ENCODE data around the gene ATP8B4.
"Not testable (repeated sequence)": the region's sequence is repeated elsewhere in the genome, so short reads cannot be mapped to it uniquely, and the experiment has no call there.

ATP8B4 gene, protein sequence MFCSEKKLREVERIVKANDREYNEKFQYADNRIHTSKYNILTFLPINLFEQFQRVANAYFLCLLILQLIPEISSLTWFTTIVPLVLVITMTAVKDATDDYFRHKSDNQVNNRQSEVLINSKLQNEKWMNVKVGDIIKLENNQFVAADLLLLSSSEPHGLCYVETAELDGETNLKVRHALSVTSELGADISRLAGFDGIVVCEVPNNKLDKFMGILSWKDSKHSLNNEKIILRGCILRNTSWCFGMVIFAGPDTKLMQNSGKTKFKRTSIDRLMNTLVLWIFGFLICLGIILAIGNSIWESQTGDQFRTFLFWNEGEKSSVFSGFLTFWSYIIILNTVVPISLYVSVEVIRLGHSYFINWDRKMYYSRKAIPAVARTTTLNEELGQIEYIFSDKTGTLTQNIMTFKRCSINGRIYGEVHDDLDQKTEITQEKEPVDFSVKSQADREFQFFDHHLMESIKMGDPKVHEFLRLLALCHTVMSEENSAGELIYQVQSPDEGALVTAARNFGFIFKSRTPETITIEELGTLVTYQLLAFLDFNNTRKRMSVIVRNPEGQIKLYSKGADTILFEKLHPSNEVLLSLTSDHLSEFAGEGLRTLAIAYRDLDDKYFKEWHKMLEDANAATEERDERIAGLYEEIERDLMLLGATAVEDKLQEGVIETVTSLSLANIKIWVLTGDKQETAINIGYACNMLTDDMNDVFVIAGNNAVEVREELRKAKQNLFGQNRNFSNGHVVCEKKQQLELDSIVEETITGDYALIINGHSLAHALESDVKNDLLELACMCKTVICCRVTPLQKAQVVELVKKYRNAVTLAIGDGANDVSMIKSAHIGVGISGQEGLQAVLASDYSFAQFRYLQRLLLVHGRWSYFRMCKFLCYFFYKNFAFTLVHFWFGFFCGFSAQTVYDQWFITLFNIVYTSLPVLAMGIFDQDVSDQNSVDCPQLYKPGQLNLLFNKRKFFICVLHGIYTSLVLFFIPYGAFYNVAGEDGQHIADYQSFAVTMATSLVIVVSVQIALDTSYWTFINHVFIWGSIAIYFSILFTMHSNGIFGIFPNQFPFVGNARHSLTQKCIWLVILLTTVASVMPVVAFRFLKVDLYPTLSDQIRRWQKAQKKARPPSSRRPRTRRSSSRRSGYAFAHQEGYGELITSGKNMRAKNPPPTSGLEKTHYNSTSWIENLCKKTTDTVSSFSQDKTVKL

DNA sequence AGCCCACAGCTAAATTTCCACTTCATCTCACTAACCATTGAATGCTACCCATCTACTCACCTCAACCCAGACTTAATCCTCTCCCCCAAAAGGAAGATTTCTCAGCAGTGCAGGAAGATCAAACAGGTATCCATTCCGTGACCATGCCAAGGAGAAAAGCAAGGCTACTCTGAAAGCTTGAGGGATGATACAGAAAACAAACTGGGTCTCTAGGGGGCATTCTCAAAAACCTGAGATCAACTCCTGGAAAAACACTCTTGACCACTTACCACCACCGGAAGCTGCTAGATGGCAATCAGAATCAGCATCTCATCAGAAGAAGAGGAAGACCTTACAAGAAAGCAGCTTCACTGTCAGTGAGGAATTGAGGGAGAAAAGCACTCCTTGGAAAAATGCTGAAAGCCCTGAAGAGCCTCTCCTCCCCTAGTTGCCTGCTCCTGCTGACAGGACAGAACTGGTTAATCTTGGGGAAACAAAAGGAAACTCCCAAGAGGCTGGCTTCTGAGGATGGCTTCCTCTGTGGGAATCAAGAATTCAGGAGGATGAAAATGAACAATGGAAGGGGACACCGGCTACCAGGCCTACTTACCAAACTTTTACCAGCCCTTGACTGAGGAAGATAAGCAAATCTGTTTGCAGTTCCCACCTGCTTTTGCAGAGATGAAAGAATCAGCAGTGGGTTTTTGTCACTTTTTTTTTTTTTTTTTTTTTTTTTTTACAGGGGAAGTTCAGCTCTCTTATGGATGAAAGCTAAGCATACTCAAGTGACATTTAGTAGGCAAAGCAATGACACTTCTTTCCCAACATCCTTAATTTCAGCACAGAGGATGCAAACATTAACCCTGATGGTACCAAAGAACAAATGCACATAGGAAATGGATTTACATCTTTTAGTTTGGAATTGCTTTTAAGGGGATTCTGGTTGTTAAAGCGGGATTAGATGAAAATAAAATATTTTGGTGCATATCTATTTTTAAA lies at the start of gene ATP8B4:
Gene ATP8B4, minus strand, starts transcription at position 171 of the 978 bp plus-strand sequence. CDS start 12,267 bp downstream, outside the sequence.
- DNase-seq: no peak

- DNase-seq: no peak
Observed at GRCh38 chr15:50168379-50168778, 49.3 kb upstream of the ATP8B4 start.

- no peak for DNase-seq
Observed at GRCh38 chr15:50167110-50167509, 48.1 kb upstream of the ATP8B4 start.

- DNase-seq: no peak
Observed at GRCh38 chr15:50166216-50166615, 47.2 kb upstream of the ATP8B4 start.

DNA sequence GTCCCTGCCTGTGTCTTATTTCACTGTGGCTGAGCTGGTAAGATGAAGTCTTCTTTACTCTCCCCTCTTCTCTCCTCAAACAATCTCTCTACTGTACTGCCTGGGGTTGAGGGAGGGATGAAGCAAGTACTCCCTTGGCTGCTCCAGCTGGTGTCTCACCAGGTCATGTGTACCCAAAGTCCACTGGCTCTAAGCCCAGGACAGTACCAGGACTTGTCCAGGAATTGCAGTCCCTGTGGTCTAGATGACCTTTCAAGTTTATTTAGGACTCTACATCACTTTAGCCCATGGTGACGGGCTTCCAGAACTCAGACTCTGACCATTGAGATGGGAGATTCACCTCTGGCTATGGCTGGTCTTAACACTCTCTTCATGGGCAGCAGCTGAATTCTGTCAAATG lies 45.4 kb upstream of the ATP8B4 start:
- no peak for DNase-seq

GRCh38 chr15:50163719-50164410 lies 44.8 kb upstream of the ATP8B4 start:
- DNase-seq: no peak

- no peak for DNase-seq
Observed at GRCh38 chr15:50162969-50163718, 44.1 kb upstream of the ATP8B4 start.

- DNase-seq: not testable (repeated sequence)
Observed at GRCh38 chr15:50158236-50158635, 39.2 kb upstream of the ATP8B4 start.

DNA sequence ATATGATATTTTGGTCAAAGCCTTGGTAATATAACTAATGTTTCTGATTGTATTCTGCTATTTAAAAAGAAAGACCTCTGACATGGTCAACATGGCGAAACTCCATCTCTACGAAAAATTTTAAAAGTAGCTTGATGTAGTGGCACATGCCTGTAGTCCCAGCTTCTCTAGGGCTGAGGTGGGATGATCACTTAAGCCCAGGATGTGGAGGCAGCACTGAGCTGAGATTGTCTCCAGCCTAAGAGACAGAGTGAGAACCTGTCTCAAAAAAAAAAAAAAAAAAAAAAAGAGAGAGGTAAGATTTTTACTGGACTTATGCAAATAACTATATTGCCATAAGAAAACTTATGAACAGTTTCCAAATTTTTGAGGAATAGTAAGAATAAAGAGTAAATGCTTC lies 32.4 kb upstream of the ATP8B4 start:
- no peak for DNase-seq

DNA sequence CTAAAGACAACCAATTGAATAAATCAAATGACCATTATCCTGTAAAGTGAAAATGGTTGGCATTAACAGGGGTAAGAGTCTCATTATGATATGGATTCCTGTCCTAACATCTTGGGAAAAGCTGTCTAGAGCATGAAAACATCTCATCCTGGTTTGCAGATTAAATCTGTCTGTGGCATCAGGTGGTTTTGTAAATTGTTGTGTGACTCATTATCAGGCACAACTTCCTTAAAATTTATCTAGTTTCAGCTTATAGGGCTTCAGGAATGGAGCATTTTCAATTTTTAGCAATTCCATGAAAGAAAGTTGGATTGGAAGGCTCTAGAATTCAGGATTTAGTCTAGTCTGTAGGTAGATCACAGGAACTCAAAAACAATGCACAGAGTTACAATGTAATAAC lies 31.8 kb upstream of the ATP8B4 start:
- no peak for DNase-seq

- no peak for DNase-seq
Observed at GRCh38 chr15:50150349-50150748, 31.3 kb upstream of the ATP8B4 start.

DNA sequence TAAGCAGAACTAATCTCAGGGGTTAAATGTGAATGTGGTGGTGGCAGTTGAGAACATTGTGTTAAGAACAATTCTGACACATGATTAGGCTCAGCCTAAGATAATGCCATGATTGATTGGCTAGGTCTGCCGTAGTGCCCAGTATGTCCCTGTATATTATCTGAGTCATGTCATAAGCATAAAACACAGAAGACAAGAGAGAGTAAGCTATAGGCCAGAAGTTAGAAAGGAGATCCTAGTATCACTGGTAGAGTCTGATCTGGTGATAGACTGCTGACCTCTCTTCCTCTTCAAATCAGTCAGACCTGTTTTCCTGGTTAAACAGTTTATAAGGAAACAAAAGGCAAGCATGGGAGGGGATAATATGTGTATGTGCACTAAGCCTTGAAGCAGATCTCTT lies 30.1 kb upstream of the ATP8B4 start:
- DNase-seq: no peak

DNA sequence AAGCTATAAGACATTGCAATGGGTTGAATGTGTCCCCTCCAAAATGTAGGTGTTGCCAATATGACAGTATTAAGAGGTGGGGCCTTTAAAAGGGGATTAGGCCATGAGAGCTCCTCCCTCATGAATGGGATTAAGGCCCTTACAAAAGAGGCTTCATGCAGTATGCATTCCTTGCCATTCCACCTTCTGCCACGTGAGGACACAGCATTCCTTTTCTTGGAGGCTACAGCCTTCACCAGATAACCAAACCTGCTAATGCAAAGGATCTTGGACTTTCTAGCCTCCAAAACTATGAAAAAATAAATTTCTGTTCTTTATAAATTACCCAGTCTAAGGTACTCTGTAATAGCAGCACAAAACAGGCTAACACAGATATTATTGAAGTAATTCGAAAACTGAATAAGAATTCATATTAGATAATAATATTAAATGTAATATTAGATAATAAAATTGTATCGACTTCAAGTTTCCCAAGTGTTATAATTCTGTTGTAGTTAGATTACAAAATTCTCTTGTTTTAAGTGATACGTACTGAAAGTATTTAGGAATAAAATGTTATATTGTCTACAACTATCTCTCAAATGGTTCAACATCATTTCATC lies 29.4 kb upstream of the ATP8B4 start:
- DNase-seq: no peak

DNA sequence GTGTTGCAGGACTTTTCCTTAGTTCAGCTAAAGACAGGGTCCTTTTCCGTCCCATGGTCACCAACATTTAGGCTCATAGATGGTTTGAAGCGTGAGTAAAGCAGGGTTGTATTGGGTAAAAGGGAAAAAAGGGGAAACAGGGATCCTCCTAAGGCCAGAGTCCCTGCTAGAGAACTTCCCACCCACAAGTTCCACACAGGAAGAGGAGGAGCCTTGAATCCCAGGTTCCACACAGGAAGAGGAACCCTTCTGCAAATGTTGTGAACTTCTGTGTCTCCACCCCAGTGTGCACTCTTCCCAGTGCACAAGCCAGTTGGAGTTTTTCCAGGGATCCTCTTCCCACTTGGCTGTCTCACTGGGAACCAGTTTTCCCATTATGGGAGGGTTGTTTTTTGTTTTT lies 27.6 kb upstream of the ATP8B4 start:
- DNase-seq: no peak

DNA sequence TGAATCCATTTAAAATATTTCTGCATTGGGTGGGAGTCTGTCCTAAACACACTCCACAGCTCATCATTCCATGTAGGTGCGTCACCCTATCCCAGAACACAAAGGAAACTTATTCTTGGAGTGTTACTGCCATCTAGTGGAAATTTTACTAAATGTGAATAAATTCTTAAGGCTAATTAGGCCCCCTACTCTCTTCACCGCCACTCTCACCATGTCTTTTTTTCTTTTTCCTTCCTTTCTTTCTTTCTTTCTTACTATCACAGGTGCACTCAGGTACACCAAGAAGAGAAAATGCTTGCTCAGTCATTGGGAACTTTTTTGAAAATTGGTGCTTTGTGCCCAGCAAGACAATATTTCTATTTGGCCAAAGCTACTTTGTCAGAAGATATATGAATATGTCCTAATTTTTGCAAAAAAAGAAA lies 26.4 kb upstream of the ATP8B4 start:
- DNase-seq: no peak

DNA sequence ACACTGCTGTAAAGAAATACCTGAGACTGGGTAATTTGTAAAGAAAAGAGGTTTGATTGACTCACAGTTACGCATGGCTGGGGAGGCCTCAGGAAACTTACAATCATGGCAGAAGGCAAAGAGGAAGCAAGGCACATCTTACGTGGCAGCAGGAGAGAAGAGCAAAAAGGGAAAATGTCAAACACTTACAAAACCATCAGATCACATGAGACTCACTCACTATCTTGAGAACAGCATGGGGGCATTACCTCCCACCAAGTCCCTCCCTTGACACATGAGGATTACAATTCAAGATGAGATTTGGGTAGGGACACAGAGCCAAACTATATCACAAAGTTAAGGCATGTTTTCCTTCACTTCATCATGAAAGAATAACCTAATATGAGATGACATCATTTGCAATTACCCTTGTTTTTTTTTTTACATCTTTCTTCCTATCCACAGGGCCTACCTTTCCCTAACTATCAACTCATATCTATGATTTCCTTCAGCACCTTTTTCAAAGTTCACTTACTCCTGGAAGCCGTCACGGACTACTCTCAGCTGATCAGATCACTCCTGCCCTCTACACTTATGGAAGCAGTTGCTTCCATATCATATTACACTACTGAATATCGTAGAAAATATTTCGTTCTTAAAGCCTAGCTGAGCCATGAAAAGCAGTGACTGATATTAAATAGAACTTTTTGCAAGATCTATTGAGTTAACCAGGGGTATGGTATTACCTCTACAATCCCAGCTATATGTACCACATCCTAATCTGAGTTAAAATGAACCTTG lies 25.5 kb upstream of the ATP8B4 start:
- no peak for DNase-seq

- DNase-seq: no peak
Observed at GRCh38 chr15:50143255-50143860, 24.3 kb upstream of the ATP8B4 start.

DNA sequence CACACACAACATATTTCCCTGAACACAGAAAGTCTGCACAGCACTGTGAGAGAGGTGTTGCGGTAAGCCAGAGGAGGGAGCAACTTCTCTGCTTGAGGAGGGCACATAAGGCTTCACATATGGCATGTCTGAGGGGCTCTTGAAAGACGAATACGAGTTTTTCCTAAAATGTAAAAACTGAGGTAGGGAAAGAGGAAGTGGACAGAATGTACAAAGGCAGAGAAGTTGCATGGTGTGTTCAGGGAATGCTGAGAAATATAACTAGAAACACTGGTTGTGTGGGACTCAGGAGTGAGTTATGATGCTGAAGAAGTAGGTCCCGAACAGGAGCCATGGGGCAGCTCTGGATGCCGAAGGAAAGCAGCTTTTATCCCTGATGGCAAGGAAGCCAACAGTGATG lies 22.8 kb upstream of the ATP8B4 start:
- no peak for DNase-seq

- no peak for DNase-seq
Observed at GRCh38 chr15:50140983-50141382, 21.9 kb upstream of the ATP8B4 start.
